Measurements from ENCODE around the gene OR11A1. TPM values are rescaled to one million over a fixed set of nuclear protein-coding genes. Genes with fewer than 3 reads are reported as not detected.

The OR11A1 gene
- total RNA-seq, 1 experiment from 2014 or later = not detected

DNA sequence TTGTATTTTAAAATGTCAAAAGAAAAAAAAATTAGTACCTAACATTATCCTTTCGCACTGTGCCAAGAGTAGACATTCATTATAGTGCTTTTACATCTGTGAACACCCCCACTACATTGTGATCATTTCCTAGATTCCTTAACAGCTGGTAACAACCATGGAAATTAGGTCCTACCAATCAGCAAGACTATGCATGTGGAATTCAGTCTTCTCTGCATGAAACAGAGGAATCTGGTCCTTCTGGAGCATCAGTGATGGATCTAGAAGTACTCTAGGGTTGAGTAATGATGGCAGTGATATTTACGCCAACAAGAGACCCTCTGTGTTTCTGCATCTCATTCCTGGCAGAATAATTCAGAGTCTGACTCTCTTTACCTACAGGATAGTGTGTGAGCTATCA, 32.7 kb downstream of the OR11A1 start:
- intact Hi-C loops (cut with micrococcal nuclease) = no loop called here
- DNase-seq (no peak), ATAC-seq (no peak)
- ChIA-PET CTCF (no interaction called here), POLR2A (ENCODE audit: unreplicated experiment) (no interaction called here)
- TF ChIP-seq, protein P1, sequence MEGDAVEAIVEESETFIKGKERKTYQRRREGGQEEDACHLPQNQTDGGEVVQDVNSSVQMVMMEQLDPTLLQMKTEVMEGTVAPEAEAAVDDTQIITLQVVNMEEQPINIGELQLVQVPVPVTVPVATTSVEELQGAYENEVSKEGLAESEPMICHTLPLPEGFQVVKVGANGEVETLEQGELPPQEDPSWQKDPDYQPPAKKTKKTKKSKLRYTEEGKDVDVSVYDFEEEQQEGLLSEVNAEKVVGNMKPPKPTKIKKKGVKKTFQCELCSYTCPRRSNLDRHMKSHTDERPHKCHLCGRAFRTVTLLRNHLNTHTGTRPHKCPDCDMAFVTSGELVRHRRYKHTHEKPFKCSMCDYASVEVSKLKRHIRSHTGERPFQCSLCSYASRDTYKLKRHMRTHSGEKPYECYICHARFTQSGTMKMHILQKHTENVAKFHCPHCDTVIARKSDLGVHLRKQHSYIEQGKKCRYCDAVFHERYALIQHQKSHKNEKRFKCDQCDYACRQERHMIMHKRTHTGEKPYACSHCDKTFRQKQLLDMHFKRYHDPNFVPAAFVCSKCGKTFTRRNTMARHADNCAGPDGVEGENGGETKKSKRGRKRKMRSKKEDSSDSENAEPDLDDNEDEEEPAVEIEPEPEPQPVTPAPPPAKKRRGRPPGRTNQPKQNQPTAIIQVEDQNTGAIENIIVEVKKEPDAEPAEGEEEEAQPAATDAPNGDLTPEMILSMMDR (conservative IDR thresholded peaks at IDR 0.05; ENCODE audit: low read depth, low read length) = no peak
- TF ChIP-seq EZH2 (IDR thresholded peaks at IDR 0.05; ENCODE audit: low read length, unreplicated experiment) (no peak), EZH2phosphoT487 (IDR thresholded peaks at IDR 0.05; ENCODE audit: borderline replicate concordance, low read length) (no peak)
- H3K36me3 ChIP-seq (ENCODE audit: low read depth, low read length) = no peaks in the 10 kb centered on the region
- H3K9me2 ChIP-seq (replicated peaks; ENCODE audit: low read length) = no peaks in the 10 kb centered on the region
- no peaks in the 10 kb centered on the region for H3F3A ChIP-seq (ENCODE audit: low read length, unreplicated experiment)
- H3K9me3 ChIP-seq (ENCODE audit: low read length) = no peaks in the 10 kb centered on the region
- BruUV-seq (replicated peaks) = no TSS peak
- H3K4me1 ChIP-seq (ENCODE audit: insufficient read depth, low read length) = no peaks in the 10 kb centered on the region
- H4K20me1 ChIP-seq (ENCODE audit: low read length) = no peaks in the 10 kb centered on the region
- no peak overlapping the region for H3K4me3 ChIP-seq (ENCODE audit: low read length)
- no peak overlapping the region for H3K27ac ChIP-seq (ENCODE audit: low read length)
- H2AFZ ChIP-seq (ENCODE audit: low read length) = no peak overlapping the region
- H3K4me2 ChIP-seq (ENCODE audit: low read length) = no peak overlapping the region
- peaks cover 40% of the 10 kb centered on the region for H3K27me3 ChIP-seq (ENCODE audit: low read length)
- no peak overlapping the region for H3K9ac ChIP-seq (ENCODE audit: low read length)
- H3K79me2 ChIP-seq (ENCODE audit: low read length) = no peaks in the 10 kb centered on the region

DNA sequence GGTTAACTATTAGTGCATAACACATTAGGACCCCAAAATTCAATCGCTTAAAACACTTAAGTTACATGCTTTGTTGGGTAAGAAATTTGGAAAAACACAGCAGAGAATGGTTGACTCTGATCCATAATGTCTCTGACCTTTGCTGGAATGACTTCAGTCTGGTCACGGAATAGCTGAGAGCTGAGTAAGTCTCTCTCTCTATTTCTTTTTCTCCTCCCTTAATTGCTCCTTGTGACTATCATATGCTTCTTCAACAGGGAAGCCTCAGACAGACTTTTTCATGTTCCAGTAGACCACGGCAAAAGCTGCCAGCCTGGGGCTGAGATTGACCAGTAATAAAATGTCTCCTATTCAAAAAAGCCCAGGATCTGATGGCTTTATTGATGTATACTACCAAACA, 37.4 kb downstream of the OR11A1 start:
- no peaks in the 10 kb centered on the region for H3K36me3 ChIP-seq (ENCODE audit: low read depth, low read length)
- no peak overlapping the region for H3K9ac ChIP-seq (ENCODE audit: low read length)
- no TSS peak for BruUV-seq (replicated peaks)
- H3K79me2 ChIP-seq (ENCODE audit: low read length) = no peaks in the 10 kb centered on the region
- H2AFZ ChIP-seq (ENCODE audit: low read length) = no peak overlapping the region
- ChIA-PET CTCF (no interaction called here), POLR2A (ENCODE audit: unreplicated experiment) (no interaction called here)
- no peak for DNase-seq
- H3K9me3 ChIP-seq (ENCODE audit: low read length) = no peaks in the 10 kb centered on the region
- no peaks in the 10 kb centered on the region for H4K20me1 ChIP-seq (ENCODE audit: low read length)
- intact Hi-C loops (cut with micrococcal nuclease) = no loop called here
- H3K4me3 ChIP-seq (ENCODE audit: low read length) = no peak overlapping the region
- H3K9me2 ChIP-seq (replicated peaks; ENCODE audit: low read length) = no peaks in the 10 kb centered on the region
- no peak overlapping the region for H3K4me2 ChIP-seq (ENCODE audit: low read length)
- no peaks in the 10 kb centered on the region for H3F3A ChIP-seq (ENCODE audit: low read length, unreplicated experiment)
- no peak overlapping the region for H3K27ac ChIP-seq (ENCODE audit: low read length)
- H3K4me1 ChIP-seq (ENCODE audit: insufficient read depth, low read length) = no peaks in the 10 kb centered on the region
- H3K27me3 ChIP-seq (ENCODE audit: low read length) = peaks cover 33% of the 10 kb centered on the region
- TF ChIP-seq EZH2phosphoT487 (IDR thresholded peaks at IDR 0.05; ENCODE audit: borderline replicate concordance, low read length) = no peak
- TF ChIP-seq, protein P1 (conservative IDR thresholded peaks at IDR 0.05; ENCODE audit: low read depth, low read length) = no peak
- TF ChIP-seq EZH2 (IDR thresholded peaks at IDR 0.05; ENCODE audit: low read length, unreplicated experiment) = no peak
- ATAC-seq = no peak

DNA sequence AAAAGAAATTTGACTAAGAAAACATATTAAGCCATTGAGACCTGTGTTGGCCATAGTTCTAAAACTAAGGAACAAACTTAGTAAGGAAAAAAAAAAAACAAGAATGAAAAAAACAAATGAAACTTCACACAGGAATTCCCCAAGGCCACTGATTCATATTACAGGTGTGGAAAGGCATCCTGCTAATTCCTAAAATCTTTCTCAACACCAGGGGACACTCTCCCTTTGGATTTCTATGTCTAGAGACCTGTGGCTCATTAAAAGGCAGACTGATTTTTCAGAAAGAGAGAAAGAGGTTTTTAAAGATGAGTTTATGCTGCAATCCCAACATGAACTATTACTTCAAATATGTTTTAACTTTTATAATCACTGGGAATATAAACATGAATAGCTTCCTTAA, 42.3 kb downstream of the OR11A1 start, which contains the start of gene OR12D1:
OR12D1 (plus strand) TSS at position 341 of the 400 bp plus-strand sequence.
- H3K4me3 ChIP-seq (ENCODE audit: low read length) = no peak within 1 kb of the TSS
- DNase-seq = peak; percentile 36
- H4K20me1 ChIP-seq (ENCODE audit: low read length) = no peaks in the 10 kb centered on the region
- peak; percentile 48; the same call in 1 of the 2 replicates for ATAC-seq
- H3K79me2 ChIP-seq (ENCODE audit: low read length) = no peaks in the 10 kb centered on the region
- H3K9ac ChIP-seq (ENCODE audit: low read length) = no peak within 1 kb of the TSS
- TF ChIP-seq EZH2phosphoT487 (IDR thresholded peaks at IDR 0.05; ENCODE audit: borderline replicate concordance, low read length) (no peak), EZH2 (IDR thresholded peaks at IDR 0.05; ENCODE audit: low read length, unreplicated experiment) (no peak)
- TF ChIP-seq, protein P1 (conservative IDR thresholded peaks at IDR 0.05; ENCODE audit: low read depth, low read length) = peak; percentile 57
- H3K4me2 ChIP-seq (ENCODE audit: low read length) = no peak within 1 kb of the TSS
- no peaks in the 10 kb centered on the region for H3K9me2 ChIP-seq (replicated peaks; ENCODE audit: low read length)
- ChIA-PET CTCF (no interaction called here), POLR2A (ENCODE audit: unreplicated experiment) (no interaction called here)
- intact Hi-C loops (cut with micrococcal nuclease) = loop anchor here (1.0 kb wide), 1 partner anchor 175 kb away; no protein-coding TSS in a partner anchor
- H3K36me3 ChIP-seq (ENCODE audit: low read depth, low read length) = no peaks in the 10 kb centered on the region
- no peaks in the 10 kb centered on the region for H3F3A ChIP-seq (ENCODE audit: low read length, unreplicated experiment)
- no peaks in the 10 kb centered on the region for H3K4me1 ChIP-seq (ENCODE audit: insufficient read depth, low read length)
- no peaks in the 10 kb centered on the region for H3K9me3 ChIP-seq (ENCODE audit: low read length)
- H2AFZ ChIP-seq (ENCODE audit: low read length) = no peak within 1 kb of the TSS
- peaks cover 18% of the 10 kb centered on the region; the same call in 1 of the 2 replicates for H3K27me3 ChIP-seq (ENCODE audit: low read length)
- no TSS peak for BruUV-seq (replicated peaks)
- no peak within 1 kb of the TSS for H3K27ac ChIP-seq (ENCODE audit: low read length)

Data from PC-3 (cell line).